Measurements from ENCODE around the gene RPS18.

Gene RPS18

GRCh38 chr6:33317419-33317668 is 45.5 kb downstream of the RPS18 start:
- TF ChIP-seq CTCF (IDR thresholded peaks at IDR 0.05): no peak

GRCh38 chr6:33317669-33318425 is 46.0 kb downstream of the RPS18 start, which contains the start of gene ZBTB22:
Gene ZBTB22, minus strand, starts transcription at chr6:33317744. Its CDS starts 828 bp downstream, at chr6:33316916.
- no peak for TF ChIP-seq CTCF (IDR thresholded peaks at IDR 0.05)

GRCh38 chr6:33318426-33319073 is 46.7 kb downstream of the RPS18 start:
- no peak for TF ChIP-seq CTCF (IDR thresholded peaks at IDR 0.05)

GRCh38 chr6:33319939-33320314 is 48.1 kb downstream of the RPS18 start:
- TF ChIP-seq CTCF (IDR thresholded peaks at IDR 0.05): no peak

GRCh38 chr6:33320315-33321181 is 48.7 kb downstream of the RPS18 start:
- TF ChIP-seq CTCF (IDR thresholded peaks at IDR 0.05): no peak

- TF ChIP-seq CTCF (IDR thresholded peaks at IDR 0.05): no peak
These were observed 49.4 kb downstream of the RPS18 start for GRCh38 chr6:33321227-33321626.

GRCh38 chr6:33323623-33323948 is 51.7 kb downstream of the RPS18 start:
- no peak for TF ChIP-seq CTCF (IDR thresholded peaks at IDR 0.05)

Measured in LNCAP (cell line).